GM12891 (cell line): ENCODE measurements around the gene KCNIP2.

ENCODE experiments used
- PAX5 ChIP-seq: IDR thresholded peaks from 2 replicates; pipeline ENCODE4 v1.6.1; 2011; ENCODE audit warnings: low read length, moderate library complexity, mild to moderate bottlenecking; ENCODE audit not compliant: insufficient read depth, severe bottlenecking
- POLR2A ChIP-seq: IDR thresholded peaks from 2 replicates; pipeline ENCODE4 v1.6.1; 2011; ENCODE audit warnings: low read depth, low read length, control low read depth
- POLR2AphosphoS5 ChIP-seq: IDR thresholded peaks from 2 replicates; pipeline ENCODE4 v1.6.1; 2011; ENCODE audit warnings: low read depth, low read length, control low read depth
- POU2F2 ChIP-seq: IDR thresholded peaks from 2 replicates; pipeline ENCODE4 v1.6.1; 2011; ENCODE audit warnings: low read depth, mild to moderate bottlenecking, control low read depth, low read length, moderate library complexity
- SPI1 ChIP-seq: IDR thresholded peaks from 2 replicates; pipeline ENCODE4 v1.6.1; 2011; ENCODE audit warnings: low read depth, low read length, control low read depth
- TAF1 ChIP-seq: IDR thresholded peaks from 2 replicates; pipeline ENCODE4 v1.6.1; 2011; ENCODE audit warnings: low read depth, low read length, control low read depth

DNA sequence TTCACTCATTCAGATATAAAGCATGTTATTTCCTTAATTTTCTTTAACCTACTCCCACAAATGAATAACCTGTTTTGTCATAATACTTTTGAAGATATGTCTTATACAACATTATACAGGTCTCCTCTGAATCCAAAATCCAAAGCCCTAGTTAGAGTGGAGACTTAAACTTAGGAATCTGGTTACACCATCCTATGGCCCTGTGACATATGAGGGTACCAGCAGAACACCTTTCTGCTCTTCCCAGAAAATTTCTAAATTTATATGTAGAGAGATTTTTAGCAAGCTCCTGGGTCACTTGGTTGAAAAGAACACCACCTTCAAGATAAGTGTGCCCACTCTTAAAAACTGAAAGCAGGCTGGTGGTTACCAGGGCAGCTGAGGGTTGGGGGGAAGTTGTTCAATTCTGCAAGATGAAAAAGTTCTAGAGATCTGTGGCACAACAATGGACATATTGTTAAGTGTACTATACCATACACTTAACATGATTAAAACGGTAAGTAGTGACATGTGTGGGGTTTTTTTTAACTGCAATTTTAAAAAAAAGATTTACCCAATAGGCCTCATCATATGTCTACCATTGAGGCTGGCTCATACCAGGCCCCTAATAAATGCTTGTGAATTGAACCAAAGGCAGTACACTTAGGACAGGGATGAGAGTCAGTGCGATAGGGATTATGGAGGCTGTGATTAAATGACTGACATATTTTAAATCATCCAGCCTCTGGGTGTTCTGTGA lies 37.6 kb upstream of the KCNIP2 start:
- TF ChIP-seq POLR2A (no peak), TAF1 (no peak), POLR2AphosphoS5 (no peak), SPI1 (no peak), POU2F2 (no peak), PAX5 (no peak)
